GM21576 (cell line): ENCODE data around the gene NELFB.

ENCODE experiments used
- ATAC-seq: cut with Tn5 transposase; IDR thresholded peaks from one replicate; pipeline ENCODE4 v1.9.1; 2021; ENCODE audit warnings: mild to moderate bottlenecking, moderate library complexity; ENCODE audit not compliant: unreplicated experiment

Gene NELFB

GRCh38 chr9:137266585-137267453 is 11.7 kb downstream of the NELFB start:
- ATAC-seq: no peak

DNA sequence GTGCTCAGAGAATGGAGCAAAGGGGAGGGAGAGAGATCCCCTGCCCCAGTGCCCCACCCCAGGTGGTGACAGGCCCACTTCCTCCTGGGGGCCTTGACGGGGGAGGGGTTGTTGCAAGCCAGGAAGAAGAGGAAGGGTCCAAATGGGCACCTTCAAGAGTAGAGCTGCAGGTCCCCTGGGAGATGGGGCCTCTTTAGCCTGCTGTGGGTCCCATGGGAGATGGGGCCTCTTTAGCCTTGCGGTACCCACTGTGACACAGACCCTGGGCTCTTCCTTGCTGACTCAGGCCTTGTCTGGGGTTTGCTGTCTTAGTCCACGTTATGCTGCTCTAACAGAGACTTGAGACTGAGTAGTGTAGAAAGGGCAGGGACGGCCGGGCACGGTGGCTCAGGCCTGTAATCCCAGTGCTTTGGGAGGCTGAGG is 12.8 kb downstream of the NELFB start:
- no peak for ATAC-seq

DNA sequence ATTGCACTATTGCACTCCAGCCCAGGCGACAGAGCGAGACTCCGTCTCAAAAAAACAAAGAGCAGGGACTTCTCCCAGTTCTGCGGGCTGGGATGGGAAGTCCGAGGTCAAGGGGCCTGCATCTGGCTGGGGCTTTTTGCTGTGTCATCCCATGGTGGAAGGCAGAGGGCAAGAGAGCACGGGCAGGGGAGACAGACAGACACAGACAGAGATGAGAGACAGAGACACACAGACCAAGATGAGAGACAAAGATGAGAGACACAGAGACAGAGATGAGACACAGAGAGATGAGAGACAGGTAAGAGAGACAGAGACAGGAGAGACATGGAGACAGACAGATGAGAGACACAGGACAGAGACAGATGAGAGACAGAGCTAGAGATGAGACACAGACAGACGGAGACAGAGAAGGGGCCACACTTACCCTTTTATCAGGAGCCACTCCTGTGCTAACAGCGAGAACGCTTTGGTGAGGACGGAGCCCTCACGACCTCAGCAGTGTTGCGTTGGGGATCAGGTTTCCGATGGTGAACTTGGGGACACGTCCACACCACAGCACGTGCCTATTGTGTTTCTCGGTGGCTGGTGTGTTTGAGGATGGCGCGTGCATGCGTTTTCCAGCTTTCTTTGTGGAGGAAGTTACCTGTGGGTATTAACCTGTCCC is 13.5 kb downstream of the NELFB start:
- ATAC-seq: no peak

GRCh38 chr9:137269231-137269772 is 14.2 kb downstream of the NELFB start:
- ATAC-seq: no peak

GRCh38 chr9:137270929-137271695 is 16.0 kb downstream of the NELFB start:
- ATAC-seq: no peak

DNA sequence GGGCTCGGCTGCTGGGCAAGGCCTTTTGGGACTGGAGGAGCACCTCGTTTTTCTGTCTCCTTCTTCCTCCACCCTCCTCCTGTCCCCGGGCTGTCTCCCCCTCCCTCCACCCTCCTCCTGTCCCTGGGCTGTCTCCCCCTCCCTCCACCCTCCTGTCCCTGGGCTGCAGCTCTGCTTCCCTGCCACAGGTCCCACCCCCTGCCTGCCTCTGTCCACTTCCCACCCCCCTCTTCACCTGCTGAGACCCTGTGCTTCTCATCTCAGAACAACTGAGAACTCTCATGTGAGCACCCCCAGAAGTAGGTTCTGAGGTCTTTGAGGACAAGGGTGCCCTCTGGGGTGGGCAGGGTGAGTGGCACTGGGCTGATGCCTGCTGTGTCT is 16.6 kb downstream of the NELFB start:
- ATAC-seq: no peak

DNA sequence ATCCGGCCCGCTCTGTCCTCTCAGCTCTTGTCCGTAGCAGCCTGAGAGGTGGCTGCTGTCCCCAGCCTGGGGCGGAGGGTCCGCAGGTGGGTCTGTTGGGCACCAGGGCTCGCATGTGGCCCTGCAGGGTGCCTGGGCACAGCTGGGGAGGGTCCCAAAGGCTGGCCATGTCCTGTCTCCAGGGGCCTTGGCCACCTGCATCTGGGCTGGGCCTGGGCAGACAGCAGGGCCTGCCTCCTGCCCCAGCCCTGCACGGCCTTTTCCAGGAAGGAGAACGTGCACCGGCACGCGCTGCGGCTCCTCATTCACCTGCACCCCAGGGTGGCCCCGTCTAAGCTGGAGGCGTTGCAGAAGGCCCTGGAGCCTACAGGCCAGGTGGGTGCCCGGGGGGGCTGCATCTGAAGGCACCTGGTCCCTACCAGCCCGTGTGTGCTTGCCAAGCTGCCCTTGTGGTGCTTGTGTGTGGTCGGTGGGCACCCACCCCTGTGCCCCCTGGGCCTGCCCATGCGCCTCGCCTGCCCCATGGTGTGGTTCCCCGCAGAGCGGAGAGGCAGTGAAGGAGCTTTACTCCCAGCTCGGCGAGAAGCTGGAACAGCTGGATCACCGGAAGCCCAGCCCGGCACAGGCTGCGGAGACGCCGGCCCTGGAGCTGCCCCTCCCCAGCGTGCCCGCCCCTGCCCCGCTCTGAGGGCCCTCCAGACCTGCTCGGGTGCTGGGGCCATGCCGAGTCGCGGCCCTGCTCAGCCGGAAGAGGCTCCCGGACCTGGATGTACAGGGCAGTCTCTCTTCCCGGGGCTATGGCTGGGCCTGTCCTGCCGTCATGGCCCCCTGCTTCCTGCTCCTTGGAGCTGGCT is 17.3 kb downstream of the NELFB start:
- ATAC-seq: no peak

GRCh38 chr9:137273095-137273490 is 18.0 kb downstream of the NELFB start:
- no peak for ATAC-seq

DNA sequence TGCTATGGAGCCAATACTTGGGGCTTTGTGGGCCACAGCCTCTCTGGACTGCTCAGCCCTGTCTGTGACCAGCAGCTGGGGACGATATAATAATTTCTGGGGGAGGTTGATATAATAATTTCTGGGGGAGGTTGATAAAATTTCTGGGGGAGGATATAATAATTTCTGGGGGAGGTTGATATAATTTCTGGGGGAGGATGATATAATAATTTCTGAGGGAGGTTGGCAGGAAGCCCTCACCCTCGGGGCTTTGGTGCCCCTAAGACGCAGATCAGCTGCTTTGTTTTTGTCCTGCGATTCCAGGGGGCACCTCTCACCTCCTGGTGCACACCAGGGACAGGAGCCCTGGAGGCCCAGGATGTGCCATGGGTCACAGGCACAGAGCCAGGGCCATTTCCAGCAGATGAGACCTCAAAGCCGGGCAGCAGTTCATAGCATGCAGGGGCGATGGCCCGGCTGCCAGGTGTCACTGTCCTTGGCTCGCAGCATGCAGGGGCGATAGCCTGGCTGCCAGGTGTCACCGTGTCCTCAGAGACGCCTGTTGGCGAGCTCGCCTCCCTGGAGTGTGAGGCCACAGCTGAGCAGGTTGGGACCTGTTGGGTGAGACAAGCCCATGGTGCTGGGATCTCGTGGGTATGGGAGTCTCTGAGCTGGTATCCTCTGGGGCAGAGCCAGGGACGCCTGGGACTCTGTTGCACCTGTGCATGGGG is 18.6 kb downstream of the NELFB start:
- no peak for ATAC-seq

- no peak for ATAC-seq
Measured at GRCh38 chr9:137275203-137275587, 20.1 kb downstream of the NELFB start.

DNA sequence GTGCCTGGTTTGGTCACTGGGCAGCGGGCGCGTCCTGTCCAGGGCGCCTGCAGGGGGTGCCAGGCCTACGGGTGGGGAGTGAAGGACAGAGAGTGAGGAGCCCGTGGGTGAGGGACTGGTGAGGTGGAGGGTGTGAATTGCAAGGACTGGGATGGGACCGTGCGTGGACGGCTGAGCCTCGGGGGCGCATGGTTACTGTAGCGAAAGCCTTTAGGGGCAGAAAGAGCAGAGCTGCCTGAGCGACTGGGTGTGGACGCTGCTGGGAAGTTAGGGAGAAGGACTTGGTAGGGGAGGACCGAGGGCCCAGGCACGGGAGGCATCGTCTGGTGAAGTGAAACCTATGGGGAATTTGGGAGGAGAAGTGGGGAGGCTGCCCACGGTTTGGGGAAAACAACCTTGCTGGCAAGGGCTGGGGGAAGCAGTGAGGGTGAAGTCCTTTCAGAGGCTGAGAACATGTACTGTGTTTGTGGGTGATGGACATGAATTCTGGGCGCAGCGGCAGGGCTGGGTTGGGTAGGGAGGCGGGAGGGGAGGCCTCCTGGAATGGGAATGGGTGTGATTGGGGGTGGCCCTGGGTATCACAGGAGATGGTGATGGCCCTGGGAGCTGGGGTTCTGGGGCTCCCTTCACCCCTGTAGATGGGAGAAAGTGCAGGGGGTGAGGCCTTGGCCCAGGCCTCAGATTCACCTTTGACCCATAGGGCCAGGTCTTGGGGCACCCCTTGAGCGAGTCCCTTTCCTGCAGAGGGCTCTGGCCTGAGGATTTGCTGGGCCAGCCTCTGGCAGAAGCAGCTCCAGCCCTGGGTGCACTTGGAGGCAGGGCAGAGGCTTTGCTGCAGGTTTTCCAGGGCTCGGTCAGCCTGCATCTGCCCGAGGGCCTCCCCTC is 20.7 kb downstream of the NELFB start:
- no peak for ATAC-seq

DNA sequence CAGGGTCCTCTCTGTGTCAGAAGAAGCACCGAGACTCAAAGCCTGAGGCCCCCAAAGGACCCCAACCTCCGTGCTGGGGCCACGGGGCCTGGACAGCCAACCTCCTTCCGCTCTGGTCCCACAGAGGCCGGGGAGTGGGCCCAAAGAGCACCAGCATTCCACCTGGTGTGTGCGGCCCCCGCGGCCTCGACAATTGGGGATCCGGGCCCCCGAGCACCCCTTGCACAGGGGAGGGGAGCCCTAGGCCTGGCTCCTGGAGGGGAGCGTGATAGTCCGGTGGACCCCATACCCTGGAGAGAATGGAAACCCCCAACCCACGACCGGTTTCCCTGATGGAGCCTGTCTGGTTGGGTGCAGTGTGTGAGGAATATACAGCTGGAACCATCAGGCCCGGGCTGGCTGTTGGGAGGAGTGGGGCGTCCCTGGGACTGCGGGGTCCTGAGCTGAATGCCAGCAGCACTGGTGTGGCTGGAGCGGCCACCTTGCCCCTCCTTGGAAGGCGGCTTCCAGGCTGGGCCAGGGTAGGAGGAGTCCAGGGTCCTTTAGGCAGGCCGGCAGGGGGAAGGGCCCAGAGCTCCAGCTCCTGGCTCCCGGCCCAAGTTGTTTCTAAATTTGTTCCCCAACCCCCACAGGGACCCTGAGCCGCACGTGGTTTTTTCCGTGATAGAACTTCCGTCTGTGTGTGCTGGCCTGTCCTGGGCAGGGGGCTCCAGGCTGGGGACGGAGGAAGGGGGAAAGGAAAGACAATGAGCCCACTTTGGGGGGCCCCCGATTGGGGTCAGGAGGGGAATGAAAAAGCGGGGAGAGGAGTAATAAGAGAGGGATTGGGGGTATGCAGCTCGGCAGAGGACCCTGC is 21.6 kb downstream of the NELFB start:
- ATAC-seq: peak; percentile 10

- peak; percentile 67 for ATAC-seq
Measured at GRCh38 chr9:137277329-137278041, 22.4 kb downstream of the NELFB start, which contains the start of gene TOR4A. Gene TOR4A (plus strand): TSS chr9:137277726. CDS start chr9:137278690, 964 bp downstream.

- no peak for ATAC-seq
Measured at GRCh38 chr9:137278061-137278701, 23.1 kb downstream of the NELFB start.

- no peak for ATAC-seq
Measured at GRCh38 chr9:137278721-137279711, 23.9 kb downstream of the NELFB start.
